GM18867 (cell line): ENCODE results near the gene HOXC6.

Experiments used
- ATAC-seq: cut with Tn5 transposase; IDR thresholded peaks from one replicate; pipeline ENCODE4 v1.9.1; 2021; ENCODE audit warnings: mild to moderate bottlenecking, moderate library complexity; ENCODE audit not compliant: unreplicated experiment

Gene HOXC6

DNA sequence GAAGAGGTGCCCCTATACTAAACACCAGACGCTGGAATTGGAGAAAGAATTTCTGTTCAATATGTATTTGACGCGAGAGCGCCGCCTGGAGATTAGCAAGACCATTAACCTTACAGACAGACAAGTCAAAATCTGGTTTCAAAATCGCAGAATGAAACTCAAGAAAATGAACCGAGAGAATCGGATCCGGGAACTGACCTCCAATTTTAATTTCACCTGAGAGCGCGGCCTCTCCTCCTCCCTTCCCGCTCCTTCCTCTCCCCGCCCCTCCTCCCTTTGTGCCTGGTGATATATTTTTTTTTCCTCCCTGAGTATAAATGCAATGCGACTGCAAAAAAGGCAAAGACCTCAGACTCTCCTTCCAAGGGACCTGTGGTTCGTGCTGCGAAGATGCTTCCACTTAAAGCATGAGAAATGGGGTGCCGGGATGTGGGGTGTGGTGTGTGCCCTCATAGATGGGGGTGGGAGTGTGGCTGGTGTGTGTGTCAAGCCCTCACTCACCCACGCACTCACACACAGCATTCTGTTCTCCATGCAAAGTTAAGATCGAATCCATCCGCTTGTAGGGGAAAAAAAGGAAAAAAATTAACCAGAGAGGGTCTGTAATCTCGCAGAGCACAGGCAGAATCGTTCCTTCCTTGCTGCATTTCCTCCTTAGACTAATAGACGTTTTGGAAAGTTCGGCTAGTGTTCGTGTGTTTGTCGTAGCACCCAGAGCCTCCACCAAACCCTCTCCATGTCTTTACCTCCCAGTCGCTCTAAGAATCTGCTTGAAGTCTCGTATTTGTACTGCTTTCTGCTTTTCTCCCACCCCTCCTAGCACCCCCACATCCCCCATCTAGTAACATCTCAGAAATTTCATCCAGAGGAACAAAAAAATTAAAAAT lies 38.8 kb upstream of the HOXC6 start:
- no peak for ATAC-seq

DNA sequence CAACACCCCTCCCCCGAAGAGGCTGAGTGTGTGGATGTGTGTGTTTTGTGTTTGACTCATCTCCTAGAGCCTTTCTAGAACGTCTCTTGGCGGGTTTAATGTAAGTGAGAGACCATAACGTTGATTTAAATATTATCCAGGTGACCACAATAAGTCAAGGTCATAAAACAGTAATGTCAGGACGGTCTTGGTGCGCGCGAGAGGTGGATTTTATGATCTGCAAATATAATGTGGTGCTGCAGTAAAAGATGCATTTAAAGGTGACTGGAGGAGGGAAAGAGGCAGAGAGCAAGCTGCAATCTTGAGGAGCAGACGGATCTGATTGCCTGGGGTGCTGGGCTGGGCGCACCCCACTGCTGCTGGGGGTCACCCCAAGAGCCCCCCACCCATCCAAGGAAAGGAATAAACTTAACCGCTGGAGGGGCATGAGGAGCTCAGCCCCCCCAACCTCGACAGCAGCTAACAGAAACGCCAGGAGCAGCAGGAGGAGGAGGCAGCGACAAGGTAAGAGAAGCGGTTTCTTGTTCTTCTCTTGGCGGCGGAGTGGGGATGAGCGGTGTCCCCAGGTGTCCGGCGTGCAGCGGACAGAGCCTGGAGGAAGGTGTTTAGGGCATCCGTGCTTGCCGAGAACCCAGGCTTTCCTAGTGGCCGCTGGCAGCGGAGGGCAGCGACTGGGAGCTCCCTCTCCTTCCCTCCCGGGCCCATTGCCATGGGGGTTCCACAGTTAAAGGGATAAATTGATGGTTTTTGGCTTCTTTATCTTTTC lies 37.7 kb upstream of the HOXC6 start:
- no peak for ATAC-seq

DNA sequence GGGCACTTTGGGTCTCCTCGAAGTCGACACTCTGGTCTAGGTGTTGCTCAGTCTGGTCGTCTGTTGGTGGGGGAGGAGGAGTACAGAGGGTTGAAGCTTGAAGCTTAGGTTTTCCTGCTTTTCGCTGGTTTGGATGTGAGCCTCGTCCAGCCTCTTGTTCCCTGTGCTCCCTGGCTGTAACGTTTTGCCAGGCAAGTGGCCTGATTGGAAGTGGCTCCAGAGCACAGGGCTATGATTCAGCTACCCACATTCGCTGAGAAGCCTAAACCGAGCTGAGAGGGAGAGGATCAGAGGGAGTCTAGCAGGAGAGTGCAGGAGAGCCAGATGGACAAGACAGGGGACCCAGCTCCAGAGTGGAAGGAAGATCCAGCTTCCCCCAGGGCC lies 37.2 kb upstream of the HOXC6 start:
- ATAC-seq, result no peak

DNA sequence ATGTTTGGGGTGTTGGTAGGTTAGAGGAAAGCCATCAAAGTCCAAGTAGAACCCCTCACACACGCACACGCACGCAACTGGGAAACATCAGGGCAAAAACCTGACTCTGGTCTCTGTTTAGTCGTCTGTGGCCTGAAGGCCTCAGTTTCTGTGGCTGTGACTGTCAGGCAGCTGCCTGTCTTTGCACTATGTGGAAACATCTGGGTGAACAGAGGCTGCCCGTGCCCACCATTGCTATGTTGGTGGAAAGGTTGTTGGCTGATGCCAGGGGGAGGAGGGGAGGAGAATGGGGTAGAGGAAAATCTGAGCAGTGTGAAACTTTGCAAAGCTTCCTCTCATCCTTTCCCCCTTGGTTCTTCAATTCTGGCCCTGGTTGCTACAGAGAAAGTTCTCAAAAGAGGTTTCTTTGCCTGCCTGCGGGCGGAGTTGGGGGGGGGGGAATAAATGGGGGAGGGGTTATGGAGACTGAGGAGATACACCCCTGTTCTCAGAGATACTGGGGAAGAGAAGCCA lies 35.8 kb upstream of the HOXC6 start:
- ATAC-seq, result no peak

DNA sequence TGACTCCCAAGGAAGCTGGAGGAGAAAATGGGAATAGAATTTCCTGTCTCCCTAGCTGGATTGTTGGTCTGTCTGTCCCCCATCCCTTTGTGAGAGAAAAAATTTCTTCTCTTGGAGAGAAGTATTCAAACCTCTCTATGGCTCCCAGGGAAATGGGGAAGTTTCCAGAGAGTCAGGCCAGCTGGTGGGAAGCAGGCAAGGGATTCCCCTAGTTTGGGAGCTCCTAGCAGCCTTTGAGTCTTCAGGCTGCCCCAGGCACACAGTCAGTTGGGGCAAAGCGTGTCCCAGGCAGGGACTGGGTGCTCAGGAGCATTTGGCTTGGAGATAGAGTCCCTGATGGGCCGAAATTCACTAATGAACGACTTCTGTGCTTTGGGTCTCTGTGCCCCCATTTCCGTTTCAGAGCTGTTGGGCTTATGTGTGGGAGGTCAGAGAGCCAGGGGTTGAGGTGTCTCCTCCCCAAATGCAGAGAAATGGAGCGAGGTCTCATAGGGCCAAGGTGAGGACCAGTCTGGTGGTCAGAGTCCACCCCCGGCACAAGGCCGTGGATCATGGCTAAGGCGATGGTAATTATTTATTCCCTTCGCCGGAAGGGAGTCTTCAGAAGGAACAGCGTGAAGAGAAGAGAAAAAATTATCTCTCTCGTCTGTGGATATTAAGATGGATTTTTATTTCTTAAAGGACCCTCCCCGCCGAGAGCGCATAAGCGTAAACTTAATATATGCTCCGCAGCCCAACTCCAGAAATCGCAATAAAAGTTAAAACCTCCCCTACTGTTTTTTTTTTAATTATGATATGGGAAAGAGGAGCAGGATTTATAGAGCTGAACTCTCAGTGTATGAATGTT lies 34.9 kb upstream of the HOXC6 start:
- no peak for ATAC-seq

DNA sequence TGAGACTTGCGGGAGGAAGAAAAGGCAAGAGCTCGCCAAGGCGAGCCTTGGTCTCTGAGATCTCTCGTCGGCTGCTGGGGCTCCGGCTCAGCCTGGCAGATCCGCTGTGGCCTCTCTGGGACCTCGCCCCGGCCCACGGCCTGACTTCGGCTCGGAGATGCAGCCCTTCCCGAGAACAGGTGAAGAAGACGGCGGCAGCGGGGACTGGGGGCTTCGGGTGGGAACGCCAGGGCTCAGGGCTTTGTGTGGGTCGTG lies 34.3 kb upstream of the HOXC6 start:
- ATAC-seq, result no peak

DNA sequence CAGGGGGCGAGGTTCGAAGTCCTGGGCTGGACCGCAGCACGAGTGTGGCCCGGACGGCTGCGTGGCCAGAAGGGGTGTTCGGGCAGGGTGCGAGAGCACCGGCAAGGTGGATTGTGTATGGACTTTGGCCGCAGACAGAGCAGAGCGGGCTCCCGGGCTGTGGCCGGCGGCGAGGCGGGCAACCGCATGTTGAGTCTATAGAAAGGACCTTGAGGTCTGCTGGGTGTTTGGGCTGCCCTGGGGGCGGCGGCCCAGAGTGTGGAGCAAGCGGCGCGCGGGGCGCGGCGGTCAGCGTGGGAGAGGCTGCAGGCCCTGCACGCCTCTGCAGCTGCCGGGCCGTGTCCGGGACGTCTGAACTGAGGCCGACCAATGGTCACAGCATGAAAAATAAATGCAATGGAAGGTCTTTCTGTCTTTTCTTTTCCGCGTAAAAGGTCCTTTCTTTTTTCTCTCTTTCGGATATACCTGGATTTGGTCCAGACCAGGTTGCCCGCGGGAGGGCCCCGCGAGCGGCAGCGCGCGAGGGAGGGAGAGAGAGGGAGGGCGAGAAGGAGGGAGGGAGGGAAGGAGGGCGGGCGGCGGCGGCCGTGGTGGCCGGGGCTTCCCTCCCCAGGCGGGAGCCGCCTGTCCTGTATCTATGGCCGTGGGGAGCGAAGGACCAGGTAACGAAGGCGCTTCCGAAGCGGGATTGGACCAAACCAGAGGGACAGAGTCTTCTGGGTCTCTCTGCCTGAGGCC lies 33.8 kb upstream of the HOXC6 start:
- no peak for ATAC-seq

DNA sequence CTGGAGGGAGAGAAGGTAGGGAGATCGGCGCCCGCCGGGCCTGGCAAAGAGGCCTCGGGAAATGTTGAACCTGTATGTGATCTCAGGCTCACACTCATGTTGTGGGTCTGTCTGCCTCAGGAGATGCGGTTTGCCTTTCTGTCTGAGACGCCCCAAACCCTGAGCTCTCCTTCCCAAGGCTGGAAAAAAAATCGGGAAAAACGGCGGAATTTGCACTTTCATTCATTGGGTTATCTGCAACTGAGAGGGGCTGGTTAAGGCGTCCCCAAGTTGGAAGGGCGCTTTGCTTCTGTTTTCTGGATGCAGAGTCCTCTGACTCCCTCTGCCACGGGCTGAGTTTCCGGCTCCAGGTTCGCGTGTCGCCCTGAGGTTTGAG lies 33.2 kb upstream of the HOXC6 start:
- no peak for ATAC-seq

DNA sequence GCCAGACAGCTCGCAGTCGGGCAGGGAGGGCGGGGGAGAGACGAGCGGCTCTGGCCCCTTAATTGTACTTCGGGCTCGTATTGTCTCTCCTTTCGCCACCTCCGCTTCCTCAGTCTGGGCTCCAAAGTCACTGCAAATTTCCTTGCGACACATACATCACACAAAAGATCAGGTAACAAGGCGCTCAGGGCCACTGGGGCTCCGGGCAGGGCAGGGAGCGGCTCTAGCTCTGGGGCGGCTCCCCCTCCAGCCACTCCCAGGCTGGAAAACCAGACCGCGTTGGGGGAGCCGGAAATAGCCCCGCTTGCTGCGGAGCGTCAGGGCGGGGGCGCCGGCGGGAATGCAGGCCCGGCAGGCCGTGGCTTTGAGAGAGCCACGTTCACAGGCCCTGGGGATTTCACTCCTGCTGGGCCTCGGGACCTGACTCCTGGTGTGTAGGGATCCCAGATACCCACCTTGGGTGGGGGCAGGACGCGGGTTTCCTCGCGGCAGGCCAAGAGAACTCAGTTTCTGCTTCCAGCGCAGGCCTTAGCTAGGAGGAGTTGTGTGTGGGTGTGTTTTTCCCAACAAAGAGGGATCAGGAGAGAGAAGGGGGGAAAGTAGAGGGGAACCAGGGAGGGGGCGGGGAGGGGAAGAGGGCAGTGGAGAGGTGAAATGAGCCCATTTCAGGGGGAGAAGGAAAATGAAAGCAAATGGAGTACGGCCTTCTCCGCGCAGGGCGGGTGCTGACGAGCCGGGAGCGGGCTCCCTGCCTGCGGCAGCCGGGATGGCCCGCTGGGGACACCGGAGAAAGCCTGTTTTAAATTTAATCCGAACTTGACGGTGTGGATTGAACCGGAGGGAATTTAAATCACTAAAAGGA lies 32.6 kb upstream of the HOXC6 start:
- no peak for ATAC-seq

DNA sequence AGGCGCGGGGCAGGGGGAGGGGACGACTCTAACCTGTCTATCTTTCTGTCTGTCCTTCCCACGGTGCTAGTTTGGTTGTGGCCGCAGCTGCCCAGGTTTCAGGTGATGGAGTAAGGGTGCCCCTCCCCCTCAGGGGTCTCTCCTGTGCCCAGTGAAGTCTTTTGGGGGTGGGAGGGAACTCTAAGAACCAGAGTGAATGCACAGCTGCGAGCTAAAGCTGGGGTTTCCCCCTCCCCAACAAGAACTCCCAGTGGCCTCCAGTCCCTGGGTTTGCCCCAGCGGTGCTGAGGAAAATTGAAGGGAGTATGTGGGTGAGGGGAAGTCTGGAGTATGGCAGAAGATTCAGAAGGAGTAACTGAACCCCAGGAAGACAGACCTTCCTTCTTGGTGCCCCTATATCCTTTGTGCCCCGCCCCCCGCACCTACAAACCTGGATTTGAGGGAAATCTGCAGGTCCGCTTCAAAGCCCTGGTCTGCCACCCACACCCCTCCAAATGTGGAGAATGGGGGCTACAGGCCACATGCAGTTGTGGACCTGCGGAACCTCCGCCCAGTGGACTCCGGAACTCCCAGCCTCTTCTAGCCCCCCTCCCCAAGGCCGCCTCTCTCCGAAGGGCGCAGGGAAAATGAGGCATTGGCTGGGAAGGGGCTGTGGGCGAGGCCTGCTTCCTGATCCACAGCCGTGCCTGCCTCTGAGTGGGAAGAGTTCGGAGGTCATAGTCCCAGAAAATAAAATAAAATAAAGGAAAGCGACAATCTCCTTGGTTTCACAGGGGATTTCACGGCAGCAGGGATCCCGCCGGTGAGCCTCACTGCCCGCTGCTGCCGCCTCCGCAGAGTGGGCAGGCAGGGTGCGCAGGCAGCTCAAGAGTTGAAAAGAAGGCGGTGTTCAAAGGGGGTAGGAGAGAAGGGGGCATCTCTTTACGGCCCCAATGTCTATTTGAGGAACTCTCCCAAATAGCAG lies 31.7 kb upstream of the HOXC6 start:
- no peak for ATAC-seq

DNA sequence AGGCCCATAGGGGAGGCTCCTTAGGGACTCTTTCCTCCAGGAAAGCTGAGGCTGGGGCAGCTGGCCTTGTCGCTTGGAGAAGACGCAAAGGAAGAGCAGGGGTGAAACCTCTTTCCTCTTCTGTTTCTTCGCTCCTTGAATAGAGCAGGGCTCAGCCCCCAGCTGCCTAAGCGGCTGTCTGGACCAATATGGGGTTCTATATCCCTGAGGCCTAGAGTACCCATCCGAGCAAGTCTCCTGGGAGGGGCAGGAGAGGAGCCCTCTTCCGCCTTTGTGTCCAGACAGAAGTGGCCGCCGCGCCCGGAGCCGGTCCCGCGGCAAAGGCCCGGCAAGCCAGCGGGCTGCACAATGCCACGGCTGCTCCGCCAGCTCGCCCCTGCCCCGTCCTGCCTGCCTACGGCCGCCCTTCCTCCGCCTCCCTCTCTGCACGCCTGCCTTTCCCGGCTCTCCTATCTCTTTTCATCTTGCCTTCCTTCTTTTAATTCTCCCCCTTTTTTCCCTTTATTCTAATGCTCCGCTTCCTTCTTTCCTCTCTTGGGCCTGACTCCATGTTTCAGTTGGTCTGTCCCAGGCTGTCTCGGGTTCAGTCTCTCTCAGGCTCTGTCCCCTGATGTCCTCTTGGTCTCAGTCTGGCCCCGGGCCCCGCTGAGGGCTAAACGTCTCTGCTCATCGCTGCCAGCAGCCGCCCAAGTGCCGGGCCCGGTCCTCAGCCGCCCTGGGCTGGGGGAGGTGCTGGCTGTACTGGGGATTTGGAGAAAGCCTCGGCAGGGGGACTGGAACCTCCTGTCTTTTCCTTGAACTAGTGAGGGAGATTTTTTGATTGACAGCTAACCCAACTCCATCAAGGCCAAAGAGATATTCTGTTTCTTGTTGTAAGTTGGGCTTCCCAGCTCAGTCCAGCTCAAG lies 30.8 kb upstream of the HOXC6 start:
- no peak for ATAC-seq

DNA sequence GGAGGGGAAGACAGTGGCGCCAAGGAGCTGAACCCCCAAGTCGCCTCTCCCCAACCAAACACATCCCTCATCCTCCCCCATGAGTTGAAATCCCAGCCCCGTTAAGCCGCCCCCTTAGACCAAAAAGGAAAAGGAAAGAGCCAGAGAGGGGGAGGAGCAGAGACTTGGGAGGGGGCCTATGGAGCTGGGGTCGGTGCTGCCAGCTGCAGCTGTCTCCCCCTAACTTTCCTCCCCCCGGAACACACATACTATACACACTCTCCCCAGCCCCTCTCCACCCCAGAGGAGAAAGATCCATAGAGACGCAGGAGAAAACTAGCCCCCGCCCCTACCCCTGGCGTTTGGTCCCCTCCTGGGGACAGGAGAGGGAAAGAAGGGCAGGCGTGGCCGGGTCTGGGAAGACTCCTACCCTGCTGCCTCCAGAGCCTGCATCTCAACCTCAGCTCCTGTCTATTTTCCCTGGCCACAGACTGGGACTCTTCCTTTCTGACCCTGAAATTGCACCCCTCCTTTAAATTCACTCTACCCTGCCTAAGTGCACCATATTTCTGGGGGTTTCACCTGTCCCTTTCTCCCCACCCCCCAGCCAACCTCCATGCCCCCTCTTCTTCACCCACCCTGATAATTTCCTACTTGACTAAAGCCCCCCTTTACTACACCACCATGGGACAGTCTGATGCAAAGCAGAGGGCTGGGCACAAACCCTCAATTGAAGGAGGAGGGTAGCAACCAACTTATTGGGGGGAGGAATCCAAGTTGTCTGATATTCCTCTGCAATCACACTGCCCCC lies 29.9 kb upstream of the HOXC6 start:
- ATAC-seq, result no peak

DNA sequence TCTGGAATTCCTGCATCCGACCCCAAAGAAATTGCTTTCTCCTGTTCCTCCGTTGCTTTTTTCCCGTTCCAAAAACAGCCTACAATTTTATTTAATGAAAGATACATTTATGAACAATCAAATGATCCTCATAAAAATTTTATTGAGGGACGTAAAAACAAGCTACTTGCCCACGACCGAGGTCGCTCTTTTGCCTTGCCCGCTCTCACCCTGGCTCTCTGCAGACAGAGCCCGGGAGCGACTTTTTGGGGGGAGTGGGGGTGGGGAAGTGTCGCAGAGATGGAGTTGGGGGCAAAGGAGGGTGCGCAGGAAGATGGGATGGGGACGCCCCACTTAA lies 29.4 kb upstream of the HOXC6 start:
- no peak for ATAC-seq

DNA sequence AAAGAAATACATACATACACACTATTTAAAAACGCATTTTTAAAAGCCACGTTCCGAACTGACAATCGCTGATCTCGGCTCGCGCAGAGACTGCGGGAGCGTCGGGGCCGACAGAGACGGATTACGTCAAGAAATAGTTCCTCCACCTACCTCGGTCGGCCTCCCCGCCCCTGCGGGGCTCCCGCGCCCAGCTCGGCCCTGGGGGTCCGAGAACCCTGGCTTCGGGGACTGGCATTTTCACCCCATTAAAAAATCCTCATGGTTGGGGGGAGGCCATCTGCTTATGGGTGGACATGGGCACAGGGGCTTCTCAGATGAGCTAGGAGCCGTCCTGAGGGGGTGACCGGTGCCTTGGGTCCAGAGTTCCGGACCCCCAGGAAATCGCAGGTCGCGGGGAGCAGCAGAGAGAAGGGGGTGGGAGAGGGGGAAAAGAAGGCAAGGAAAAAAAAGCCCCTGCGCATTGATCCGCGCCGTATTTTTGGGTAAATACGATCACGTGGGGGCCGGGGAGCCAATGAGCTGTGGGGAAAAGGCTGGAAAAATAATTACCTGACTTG lies 28.6 kb upstream of the HOXC6 start:
- no peak for ATAC-seq

DNA sequence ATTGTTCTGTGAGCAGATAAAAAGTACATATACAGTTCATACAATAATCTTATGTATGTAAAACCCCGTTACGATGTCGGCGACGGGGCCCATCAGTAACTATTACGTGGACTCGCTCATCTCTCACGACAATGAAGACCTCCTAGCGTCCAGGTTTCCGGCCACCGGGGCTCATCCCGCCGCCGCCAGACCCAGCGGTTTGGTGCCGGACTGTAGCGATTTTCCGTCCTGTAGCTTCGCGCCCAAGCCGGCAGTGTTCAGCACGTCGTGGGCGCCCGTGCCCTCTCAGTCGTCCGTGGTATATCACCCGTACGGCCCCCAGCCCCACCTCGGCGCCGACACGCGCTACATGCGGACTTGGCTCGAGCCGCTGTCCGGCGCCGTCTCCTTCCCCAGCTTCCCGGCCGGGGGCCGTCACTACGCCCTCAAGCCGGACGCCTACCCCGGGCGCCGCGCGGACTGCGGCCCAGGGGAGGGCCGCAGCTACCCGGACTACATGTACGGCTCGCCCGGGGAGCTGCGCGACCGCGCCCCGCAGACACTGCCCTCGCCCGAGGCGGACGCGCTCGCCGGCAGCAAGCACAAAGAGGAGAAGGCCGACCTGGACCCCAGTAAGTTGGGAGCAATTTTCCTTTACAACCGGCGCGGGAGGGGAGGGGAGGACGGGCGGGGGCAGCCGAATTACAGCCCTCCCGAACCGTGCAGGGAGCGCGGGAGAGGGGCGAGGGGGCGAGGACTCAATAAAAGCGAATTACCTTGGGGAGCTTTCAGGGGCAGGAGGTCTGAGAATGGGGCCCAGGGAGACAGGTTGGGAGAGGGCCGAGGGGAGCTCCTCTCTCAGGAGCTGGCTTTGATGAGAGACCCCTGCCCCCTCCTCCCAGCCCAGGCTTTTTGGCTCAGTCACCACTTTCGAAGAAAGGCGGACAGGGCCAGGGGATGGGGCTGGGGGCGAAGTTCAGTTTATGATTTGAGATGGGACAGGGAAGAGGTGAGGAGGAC lies 27.8 kb upstream of the HOXC6 start, which contains the start of gene HOXC9:
HOXC9 (plus strand) TSS at position 46 of the 999 bp plus-strand sequence; CDS start at position 74, 28 bp downstream.
- no peak for ATAC-seq
